Ectodermal cell (in vitro differentiated cells): Measurements from ENCODE around the gene GPR146.

Source experiments
- H3K27ac ChIP-seq: 2 replicates; pipeline ENCODE4 v1.7.0; 2013; ENCODE audit warnings: mild to moderate bottlenecking, low read depth, low read length; ENCODE audit not compliant: insufficient read depth, poor library complexity, severe bottlenecking
- H3K27me3 ChIP-seq: 2 replicates; pipeline ENCODE4 v1.7.0; 2013; ENCODE audit warnings: mild to moderate bottlenecking, low read length; ENCODE audit not compliant: insufficient read depth, control insufficient read depth, poor library complexity, severe bottlenecking
- H3K36me3 ChIP-seq: one replicate; pipeline ENCODE4 v1.7.0; 2013; ENCODE audit warnings: low read length; ENCODE audit not compliant: control insufficient read depth, insufficient read depth
- H3K4me1 ChIP-seq: one replicate; pipeline ENCODE4 v1.7.0; 2013; ENCODE audit warnings: low read length; ENCODE audit not compliant: control insufficient read depth, insufficient read depth
- H3K4me3 ChIP-seq: 2 replicates; pipeline ENCODE4 v1.7.0; 2013; ENCODE audit warnings: low read depth, low read length, control low read depth; ENCODE audit not compliant: insufficient read depth
- H3K9me3 ChIP-seq: 2 replicates; pipeline ENCODE4 v1.7.0; 2013; ENCODE audit warnings: mild to moderate bottlenecking, low read length, moderate library complexity; ENCODE audit not compliant: control insufficient read depth
- WGBS, 2 experiments: methylation state at CpG; one replicate each; pipeline ENCODE4 v1.1.7; 2013; ENCODE audit warnings: missing lambda C conversion rate in 2 of 2; 5-methylcytosine and 5-hydroxymethylcytosine counted together

GPR146 gene

DNA sequence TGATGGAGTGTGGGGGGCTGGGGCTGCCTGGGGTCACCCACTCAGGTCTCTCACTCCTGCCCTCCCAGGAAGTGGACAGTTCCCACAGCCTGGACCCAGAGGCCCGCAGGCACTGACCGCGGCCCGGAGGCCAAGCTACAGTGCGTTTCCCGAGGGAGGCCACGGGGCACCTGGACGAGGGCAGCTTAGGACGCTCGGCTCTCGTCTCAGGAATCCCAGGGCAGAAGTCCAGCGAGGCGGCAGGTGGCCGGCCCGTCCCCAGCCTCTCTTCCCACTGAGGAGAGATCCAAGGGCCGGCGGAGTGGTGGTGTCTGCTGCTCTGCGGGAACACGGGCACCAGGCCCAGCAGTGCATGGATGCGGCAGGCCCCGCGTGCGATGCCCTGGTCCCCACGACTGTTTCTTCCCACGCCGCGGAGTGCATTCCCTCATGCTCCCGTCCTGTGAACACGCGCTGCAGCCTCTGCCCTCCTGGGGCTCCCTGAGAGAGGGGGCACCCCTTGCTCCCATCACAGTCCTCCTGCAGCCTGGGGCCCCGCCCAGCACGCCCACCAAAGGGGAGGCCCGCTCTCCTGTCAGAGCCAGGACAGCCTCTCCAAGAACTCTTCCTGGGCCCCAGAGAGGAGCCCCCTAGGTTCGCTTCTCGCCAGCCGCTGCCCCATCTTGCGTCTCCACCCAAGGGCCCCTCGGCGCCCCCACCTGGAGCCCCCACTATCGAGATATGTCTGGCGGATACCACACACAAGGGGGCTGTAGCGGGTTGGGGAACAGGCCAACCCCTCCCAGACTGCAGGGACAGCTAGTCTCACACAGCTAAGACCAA, 24.3 kb upstream of the GPR146 start:
- Histone ChIP-seq H3K27me3 (no peaks in the 10 kb centered on the region), H3K27ac (no peak overlapping the region), H3K4me3 (no peak overlapping the region), H3K36me3 (peaks cover 14% of the 10 kb centered on the region), H3K9me3 (no peaks in the 10 kb centered on the region), H3K4me1 (no peaks in the 10 kb centered on the region)
- 95 to 96% methylated on average over 42 of the region's 42 CpGs for WGBS, 2 experiments

DNA sequence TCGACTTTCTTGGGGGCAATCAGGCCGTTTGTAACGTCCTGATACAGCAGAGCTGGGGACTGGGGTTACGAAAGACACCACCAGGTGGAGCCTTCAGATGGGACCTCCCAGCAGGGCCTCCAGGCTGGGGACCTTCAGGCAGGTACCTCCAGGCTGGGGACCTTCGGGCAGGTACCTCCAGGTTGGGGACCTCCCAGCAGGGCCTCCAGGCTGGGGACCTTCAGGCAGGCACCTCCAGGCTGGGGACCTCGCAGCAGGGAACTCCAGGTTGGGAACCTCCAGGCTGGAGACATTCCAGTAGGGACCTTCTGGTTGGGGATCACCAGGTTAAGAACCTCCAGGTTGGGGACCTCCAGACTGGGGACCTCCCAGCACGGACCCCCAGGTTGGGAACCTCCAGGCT, 23.5 kb upstream of the GPR146 start:
- H3K4me1 ChIP-seq = no peaks in the 10 kb centered on the region
- H3K27ac ChIP-seq = no peak overlapping the region
- no peaks in the 10 kb centered on the region for H3K27me3 ChIP-seq
- WGBS, 2 experiments = 96 to 97% methylated on average over 7 of the region's 7 CpGs
- no peaks in the 10 kb centered on the region for H3K9me3 ChIP-seq
- peaks cover 14% of the 10 kb centered on the region for H3K36me3 ChIP-seq
- H3K4me3 ChIP-seq = no peak overlapping the region

DNA sequence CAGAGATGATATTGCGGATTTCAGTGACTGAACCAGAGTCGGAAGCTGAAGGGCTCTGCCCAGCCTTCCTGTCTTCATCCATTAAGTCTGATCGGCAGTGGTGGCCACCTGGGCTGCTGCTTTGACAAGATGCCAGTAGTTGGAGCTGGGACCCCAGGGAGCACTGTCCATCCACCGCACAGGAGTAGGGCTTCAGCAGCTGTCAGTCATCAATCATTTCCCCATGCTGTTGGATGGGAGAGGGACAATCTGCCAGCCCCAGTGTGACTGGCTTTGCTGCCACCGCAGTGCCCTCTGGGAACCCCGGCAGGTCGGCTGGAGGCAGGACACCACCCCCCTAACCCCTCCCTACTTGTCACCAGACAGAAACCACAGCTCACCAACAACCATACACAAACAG, 23.0 kb upstream of the GPR146 start:
- Histone ChIP-seq H3K36me3 (peaks cover 14% of the 10 kb centered on the region), H3K27me3 (no peaks in the 10 kb centered on the region), H3K27ac (no peak overlapping the region), H3K4me1 (no peaks in the 10 kb centered on the region), H3K9me3 (no peaks in the 10 kb centered on the region), H3K4me3 (no peak overlapping the region)
- 94 to 95% methylated on average over 7 of the region's 7 CpGs for WGBS, 2 experiments

DNA sequence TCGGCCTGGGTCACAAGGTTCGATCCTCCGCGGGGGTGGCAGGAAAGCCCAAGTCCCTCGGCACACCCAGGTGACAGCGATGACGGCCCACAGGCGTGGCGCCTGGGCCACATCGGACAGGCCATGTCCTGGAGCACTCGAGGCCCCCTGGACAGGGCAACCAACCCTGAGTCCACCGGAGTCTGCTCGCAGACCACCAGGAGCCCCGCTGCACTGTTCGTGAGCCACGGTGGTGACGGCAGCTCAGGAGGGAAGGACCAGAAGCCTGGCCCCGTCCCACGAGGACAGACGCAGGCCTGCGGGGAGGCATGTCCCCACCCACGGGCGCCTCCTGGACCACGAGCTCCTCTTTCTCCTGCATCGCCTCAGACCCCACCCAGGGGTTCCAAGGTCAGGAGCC, 22.4 kb upstream of the GPR146 start:
- Histone ChIP-seq H3K27ac (no peak overlapping the region), H3K4me3 (no peak overlapping the region), H3K4me1 (no peaks in the 10 kb centered on the region), H3K27me3 (no peaks in the 10 kb centered on the region), H3K36me3 (peaks cover 14% of the 10 kb centered on the region), H3K9me3 (no peaks in the 10 kb centered on the region)
- WGBS, 2 experiments = 92 to 93% methylated on average over 25 of the region's 25 CpGs

DNA sequence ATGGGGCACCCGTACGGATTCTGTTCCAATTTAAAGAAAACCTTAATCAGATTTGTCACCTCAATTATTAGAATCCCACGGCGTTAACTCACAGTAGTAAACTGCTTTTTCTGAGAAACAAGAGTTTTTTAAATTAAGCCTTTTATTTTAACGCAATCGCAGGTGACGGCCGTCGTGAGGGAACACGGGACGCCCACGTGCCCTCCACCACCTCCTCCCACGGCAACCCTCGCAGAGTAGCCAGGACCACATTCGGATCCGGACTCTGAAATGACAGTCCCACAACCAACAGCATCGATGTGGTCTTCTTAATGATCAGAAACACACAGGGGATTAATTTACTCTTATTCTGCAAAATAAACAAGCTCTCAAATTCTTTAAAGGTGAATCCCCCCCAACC, 22.0 kb upstream of the GPR146 start:
- WGBS, 2 experiments = 97% methylated on average over 17 of the region's 17 CpGs
- Histone ChIP-seq H3K27me3 (no peaks in the 10 kb centered on the region), H3K9me3 (no peaks in the 10 kb centered on the region), H3K4me1 (no peaks in the 10 kb centered on the region), H3K4me3 (no peak overlapping the region), H3K27ac (no peak overlapping the region), H3K36me3 (peaks cover 14% of the 10 kb centered on the region)

DNA sequence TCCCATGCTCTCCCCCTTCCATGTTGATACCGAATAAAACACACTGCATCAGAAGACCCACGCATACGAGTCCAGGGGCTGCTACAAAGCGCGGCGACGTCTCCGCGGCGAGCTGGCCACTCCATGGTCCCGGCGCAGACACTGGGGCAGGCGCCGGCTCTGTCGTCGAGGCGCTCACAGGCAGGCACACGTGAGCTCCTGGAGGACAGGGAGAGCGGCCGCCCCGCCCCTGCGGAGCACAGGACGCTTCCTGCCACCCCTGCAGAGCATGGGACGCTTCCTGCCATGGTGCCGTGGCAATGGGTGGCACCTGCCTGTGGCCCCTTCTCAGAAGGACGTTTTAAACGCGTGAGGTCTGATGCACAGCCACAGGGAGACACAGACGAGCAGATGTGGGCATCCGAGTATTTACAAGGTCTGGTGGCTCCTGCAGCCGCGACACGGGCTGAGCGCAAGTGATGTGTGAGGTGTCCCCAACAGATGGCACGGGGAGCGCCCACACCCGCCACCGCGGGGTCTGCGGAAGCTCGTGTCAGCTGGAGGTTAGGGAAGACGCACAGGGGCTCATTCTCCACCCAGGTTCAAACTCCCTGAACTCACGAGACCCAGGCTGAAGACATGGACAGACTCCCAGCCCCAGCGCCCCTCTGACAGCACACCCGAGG, 21.4 kb upstream of the GPR146 start:
- 93 to 94% methylated on average over 45 of the region's 45 CpGs for WGBS, 2 experiments
- H3K27me3 ChIP-seq = no peaks in the 10 kb centered on the region
- peaks cover 14% of the 10 kb centered on the region for H3K36me3 ChIP-seq
- no peak overlapping the region for H3K4me3 ChIP-seq
- H3K4me1 ChIP-seq = no peaks in the 10 kb centered on the region
- no peaks in the 10 kb centered on the region for H3K9me3 ChIP-seq
- no peak overlapping the region for H3K27ac ChIP-seq

DNA sequence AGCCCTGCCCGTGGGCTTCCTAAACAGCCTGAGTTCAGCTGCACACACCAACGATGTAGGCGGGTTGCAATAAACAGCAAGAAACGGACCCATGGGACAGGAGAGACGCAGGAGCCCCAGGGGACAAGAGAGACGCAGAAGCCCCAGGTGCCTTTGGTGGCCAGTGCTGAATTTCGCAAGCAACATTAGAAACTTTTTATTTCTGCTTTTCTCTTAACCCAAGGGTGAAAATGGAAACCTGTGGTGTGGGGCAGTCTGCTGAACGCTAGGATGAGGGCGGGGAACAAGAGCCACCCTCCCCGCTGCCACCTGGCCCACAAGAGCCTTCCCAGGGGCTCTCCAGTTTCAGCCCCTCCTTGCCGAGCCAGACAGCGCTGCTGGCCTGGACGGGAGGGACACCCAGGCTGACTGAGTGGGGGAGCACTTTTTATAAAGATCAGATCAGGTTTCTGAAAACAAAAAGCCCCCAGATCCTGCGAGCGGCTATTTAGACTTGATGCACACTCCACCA, 20.0 kb upstream of the GPR146 start:
- Histone ChIP-seq H3K9me3 (no peaks in the 10 kb centered on the region), H3K4me1 (no peaks in the 10 kb centered on the region), H3K27ac (no peak overlapping the region), H3K36me3 (peaks cover 14% of the 10 kb centered on the region), H3K4me3 (no peak overlapping the region), H3K27me3 (no peaks in the 10 kb centered on the region)
- WGBS, 2 experiments = 92% methylated on average over 15 of the region's 15 CpGs

DNA sequence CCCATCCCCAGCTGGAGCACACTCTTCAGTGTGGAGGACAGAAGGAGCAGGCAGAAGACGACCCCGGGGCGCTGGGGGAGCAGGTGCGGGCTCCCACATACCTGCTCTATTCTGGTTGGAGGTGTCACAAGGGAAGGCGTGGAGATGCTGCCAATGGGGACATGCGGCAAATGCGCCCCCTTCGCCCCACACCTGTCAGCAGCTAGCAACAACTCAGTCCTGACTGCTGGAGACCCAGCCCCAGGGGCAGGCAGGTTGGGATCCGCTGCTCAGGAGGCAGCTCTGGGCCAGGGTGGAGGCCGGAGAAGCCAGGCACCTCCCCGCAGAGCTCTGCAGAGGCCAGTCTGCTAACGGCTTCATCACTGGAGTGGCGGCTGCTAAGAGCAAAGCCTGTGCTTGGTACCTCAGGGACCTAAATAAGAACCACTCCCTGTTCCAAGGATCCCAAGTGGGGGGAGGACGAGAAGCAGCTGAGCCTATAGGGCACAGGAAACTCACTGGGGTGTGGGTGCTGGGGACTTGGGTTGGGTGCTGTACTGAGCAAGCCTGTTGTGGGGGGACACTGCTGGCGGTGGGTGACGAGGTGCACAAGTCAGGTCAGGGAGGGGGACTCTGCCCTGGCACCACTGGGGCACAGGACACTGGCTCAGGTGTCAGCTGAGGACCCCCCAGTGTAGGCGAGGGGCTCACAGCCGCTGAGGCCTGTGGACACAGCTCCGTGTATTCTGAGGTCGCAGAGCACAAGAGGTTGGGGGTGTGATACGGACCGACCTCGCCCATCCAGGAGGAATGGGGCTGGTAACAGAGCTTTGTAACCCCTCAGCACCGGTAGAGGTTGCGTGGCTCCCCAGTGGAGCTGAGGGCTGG, 19.2 kb upstream of the GPR146 start:
- WGBS, 2 experiments = 94 to 96% methylated on average over 25 of the region's 25 CpGs

DNA sequence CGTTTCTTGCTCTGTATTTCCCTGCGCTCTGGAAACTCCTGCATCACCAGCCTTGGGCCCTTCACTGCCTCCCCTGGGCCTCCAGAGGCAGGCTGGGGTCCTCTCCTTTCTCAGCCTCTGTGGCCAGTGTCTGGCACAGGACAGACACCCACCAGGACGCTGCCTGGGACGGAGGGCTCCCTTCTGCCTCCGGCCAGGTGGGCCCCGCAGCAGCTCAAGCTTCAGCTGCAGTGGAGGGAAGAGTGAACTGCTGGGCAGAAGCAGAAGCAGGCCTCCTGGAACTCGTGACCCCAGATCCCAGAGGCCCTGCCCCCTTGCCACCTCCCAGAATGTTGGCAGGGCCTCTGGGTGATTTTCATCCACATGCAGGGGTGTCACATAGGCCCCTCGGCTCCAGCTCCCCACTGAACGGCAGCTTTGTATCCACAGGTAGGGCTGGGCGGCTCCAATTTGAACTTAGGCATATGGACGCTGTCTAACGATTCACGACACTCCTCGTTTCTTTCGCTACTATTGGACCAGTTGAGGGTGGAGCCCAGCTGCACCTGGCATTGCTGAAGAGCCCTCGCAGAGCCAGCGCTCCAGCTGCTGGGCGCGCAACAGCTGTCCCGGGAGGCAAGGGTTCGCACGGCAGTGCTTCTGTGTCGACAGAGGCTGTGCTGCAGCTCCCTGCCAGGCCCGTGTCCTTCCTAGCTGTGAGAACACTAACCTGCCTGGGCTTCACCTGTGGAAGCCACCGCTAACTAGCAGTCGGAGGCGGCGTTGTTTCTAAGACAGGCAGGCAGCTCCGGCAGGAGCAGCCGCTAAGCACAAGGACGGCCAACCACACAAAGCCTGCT, 18.4 kb upstream of the GPR146 start:
- no peak overlapping the region for H3K4me3 ChIP-seq
- 94 to 95% methylated on average over 31 of the region's 31 CpGs for WGBS, 2 experiments
- H3K27me3 ChIP-seq = no peaks in the 10 kb centered on the region
- H3K27ac ChIP-seq = no peak overlapping the region
- H3K36me3 ChIP-seq = peaks cover 9% of the 10 kb centered on the region
- H3K9me3 ChIP-seq = no peaks in the 10 kb centered on the region
- H3K4me1 ChIP-seq = no peaks in the 10 kb centered on the region

More for the DNA sequence above, 19.2 kb upstream of the GPR146 start:
- H3K4me3 ChIP-seq = no peak overlapping the region
- peaks cover 14% of the 10 kb centered on the region for H3K36me3 ChIP-seq
- no peak overlapping the region for H3K27ac ChIP-seq
- no peaks in the 10 kb centered on the region for H3K4me1 ChIP-seq
- no peaks in the 10 kb centered on the region for H3K27me3 ChIP-seq
- no peaks in the 10 kb centered on the region for H3K9me3 ChIP-seq
